GM10266 (cell line): ENCODE results near the gene CENPB.

Source experiments
- DNase-seq: peaks from one replicate; pipeline ENCODE4 v3.0.0; 2012; ENCODE audit errors: extremely low spot score
- TF ChIP-seq, protein P1 (sequence below): IDR thresholded peaks from 2 replicates; pipeline ENCODE4 v1.5.1; 2012; ENCODE audit warnings: mild to moderate bottlenecking, low read depth; ENCODE audit not compliant: control insufficient read depth, insufficient read depth; ENCODE audit errors: missing control alignments

Gene CENPB

GRCh38 chr20:3800878-3801260 lies 14.3 kb upstream of the CENPB start:
- TF ChIP-seq, protein P1, sequence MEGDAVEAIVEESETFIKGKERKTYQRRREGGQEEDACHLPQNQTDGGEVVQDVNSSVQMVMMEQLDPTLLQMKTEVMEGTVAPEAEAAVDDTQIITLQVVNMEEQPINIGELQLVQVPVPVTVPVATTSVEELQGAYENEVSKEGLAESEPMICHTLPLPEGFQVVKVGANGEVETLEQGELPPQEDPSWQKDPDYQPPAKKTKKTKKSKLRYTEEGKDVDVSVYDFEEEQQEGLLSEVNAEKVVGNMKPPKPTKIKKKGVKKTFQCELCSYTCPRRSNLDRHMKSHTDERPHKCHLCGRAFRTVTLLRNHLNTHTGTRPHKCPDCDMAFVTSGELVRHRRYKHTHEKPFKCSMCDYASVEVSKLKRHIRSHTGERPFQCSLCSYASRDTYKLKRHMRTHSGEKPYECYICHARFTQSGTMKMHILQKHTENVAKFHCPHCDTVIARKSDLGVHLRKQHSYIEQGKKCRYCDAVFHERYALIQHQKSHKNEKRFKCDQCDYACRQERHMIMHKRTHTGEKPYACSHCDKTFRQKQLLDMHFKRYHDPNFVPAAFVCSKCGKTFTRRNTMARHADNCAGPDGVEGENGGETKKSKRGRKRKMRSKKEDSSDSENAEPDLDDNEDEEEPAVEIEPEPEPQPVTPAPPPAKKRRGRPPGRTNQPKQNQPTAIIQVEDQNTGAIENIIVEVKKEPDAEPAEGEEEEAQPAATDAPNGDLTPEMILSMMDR: no peak
- no peak for DNase-seq

DNA sequence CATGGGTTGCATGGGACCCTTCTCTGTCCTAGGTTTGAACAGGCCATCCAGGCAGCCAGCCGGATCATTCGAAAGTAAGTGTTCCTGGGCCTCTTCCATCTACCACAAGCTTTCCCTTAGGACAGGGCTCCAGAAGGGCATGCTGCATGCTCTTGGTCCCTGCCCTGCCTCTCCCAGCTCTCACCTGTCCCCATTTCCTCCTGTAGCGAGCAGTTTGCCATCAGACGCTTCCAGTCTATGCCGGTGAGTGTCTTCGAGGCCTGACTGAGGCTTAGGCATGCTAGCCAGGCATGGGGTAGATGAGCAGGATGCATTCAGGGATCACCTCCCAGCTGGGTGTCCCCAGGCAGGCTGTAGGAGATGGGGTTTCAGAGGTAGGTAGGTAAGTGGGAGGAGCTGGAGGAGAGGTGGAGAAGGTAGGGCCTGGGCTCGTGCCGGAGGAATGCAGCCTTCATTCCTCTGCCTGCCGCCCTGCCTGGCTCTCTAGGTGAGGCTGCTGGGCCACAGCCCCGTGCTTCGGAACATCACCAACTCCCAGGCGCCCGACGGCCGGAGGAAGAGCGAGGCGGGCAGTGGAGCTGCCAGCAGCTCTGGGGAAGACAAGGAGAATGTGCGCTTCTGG lies 13.8 kb upstream of the CENPB start:
- TF ChIP-seq, protein P1: no peak
- no peak for DNase-seq

GRCh38 chr20:3798908-3799248 lies 12.3 kb upstream of the CENPB start:
- no peak for DNase-seq

DNA sequence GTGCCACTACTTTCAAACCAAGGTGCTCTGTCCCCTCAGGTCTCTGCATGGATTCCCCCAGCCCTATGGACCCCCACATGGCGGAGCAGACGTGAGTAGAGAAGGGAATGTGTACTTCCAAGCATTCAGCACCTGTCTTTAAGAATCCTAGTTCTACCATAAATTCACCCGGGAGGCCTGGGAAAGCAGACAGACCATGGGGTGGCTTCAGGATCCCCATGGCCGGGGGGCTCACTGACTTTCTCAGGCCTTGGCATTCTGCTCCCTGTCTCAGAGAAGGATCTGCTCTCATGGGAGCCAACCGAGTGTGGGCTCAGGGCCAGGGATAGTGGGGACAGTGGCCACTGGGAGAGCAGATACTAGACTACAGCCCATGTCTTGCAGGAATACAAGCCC lies 11.8 kb upstream of the CENPB start:
- no peak for DNase-seq
- TF ChIP-seq, protein P1: no peak

More at GRCh38 chr20:3798908-3799248, 12.3 kb upstream of the CENPB start:
- TF ChIP-seq, protein P1: no peak

DNA sequence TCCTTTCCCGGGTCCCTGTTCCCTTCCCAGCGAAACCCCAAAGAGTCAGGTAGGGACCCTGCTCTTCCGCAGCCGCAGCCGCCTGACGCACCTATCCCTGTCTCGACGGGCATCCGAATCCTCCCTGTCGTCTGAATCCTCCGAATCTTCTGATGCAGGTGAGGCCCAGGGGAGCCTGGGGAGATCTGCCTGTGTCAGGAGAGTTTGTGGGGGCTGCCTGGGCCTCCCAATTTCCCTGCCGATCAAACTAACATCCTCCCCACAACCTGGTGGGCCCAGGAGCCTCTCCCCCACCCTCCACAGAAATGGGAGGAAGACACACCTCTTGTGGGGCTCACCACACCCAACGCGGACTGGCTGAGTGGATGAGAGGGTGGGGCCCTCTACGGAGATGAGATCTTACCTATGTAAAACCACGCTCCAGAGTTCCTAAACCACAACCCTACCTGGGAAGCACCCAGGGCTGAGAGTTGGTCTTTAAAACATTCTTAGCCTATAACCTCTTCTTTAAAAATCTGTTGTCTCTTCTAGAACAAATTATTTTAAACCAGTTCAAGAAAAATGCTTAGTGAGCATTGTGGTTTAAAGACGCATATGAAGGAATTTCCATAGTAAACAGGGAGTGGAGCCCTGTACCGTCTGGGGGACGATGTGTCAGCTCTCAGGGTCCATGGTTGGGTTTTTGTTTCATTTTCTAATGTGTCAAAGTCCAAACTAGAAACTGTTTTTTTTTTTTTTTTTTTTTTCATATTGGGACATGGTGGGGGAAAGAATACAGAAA lies 11.2 kb upstream of the CENPB start:
- no peak for DNase-seq
- TF ChIP-seq, protein P1: no peak

DNA sequence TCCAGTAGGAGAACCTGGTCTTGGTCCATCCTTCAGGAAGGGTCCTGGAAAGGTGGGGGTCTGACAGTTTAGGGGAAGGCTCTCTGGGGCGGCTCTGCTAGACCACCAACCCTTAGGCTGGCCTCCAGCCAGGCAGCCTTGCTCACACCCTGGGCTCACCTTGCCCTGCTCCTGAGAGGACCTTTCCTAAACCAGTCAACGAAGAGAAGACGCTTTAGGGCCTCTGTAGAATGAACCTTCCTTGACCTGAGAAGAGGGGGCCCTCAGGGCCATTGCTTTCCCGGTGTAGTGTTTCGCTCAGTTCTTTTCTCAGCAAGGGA lies 10.6 kb upstream of the CENPB start:
- TF ChIP-seq, protein P1: no peak
- DNase-seq: no peak

DNA sequence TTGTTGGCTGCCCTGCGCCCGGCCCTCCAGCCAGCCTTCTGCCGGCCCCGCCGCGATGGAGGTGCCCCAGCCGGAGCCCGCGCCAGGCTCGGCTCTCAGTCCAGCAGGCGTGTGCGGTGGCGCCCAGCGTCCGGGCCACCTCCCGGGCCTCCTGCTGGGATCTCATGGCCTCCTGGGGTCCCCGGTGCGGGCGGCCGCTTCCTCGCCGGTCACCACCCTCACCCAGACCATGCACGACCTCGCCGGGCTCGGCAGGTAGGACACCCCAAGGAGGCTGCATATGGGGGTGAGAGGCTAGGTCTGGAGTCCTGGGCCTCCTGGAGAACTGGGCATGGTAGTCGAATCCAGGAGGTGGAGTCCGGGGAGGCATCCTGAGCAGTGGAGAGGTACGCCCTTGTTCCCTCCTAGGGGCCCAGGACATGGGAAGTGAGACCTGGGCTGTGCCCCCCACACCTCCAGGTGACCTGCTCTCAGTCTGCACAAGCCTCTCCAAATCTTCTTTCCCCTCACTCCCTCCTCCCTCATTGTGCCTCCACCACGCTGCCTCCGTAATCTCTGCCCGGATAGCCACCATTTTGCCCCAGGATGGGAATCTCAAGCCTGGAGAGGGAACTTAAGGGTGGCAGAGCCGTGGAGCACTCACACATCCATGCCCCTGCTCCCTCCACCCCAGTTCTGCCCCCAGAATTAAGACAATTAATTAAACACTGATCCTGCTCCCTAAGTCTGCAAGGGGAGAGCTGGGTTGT lies 10.1 kb upstream of the CENPB start:
- TF ChIP-seq, protein P1: no peak
- DNase-seq: no peak
